ENCODE data around the gene AHI1.

- TF ChIP-seq POLR2A (IDR thresholded peaks at IDR 0.05): no peak
- TF ChIP-seq, protein P1, sequence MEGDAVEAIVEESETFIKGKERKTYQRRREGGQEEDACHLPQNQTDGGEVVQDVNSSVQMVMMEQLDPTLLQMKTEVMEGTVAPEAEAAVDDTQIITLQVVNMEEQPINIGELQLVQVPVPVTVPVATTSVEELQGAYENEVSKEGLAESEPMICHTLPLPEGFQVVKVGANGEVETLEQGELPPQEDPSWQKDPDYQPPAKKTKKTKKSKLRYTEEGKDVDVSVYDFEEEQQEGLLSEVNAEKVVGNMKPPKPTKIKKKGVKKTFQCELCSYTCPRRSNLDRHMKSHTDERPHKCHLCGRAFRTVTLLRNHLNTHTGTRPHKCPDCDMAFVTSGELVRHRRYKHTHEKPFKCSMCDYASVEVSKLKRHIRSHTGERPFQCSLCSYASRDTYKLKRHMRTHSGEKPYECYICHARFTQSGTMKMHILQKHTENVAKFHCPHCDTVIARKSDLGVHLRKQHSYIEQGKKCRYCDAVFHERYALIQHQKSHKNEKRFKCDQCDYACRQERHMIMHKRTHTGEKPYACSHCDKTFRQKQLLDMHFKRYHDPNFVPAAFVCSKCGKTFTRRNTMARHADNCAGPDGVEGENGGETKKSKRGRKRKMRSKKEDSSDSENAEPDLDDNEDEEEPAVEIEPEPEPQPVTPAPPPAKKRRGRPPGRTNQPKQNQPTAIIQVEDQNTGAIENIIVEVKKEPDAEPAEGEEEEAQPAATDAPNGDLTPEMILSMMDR (IDR thresholded peaks at IDR 0.05): no peak
- no peak for TF ChIP-seq POLR2AphosphoS5 (IDR thresholded peaks at IDR 0.05)
- TF ChIP-seq EP300 (IDR thresholded peaks at IDR 0.05): no peak
Observed at GRCh38 chr6:135243871-135244796, 253.4 kb downstream of the AHI1 start.

Measured in stomach (tissue), 4 donors.